NB4 (cell line): ENCODE measurements around the gene TBC1D22A.

Source experiments
- DNase-seq: peaks from one replicate; pipeline ENCODE4 v3.0.0; 2010; ENCODE audit warnings: low read depth
- H3K4me3 ChIP-seq: one replicate; pipeline ENCODE4 v1.5.1; 2011; ENCODE audit warnings: mild to moderate bottlenecking, low read depth, low read length, moderate library complexity
- MYC ChIP-seq: IDR thresholded peaks from 2 replicates; pipeline ENCODE4 v1.6.1; 2011; ENCODE audit warnings: low read depth, low read length
- POLR2A ChIP-seq: IDR thresholded peaks from 2 replicates; pipeline ENCODE4 v1.6.1; 2011; ENCODE audit warnings: mild to moderate bottlenecking; ENCODE audit not compliant: insufficient read length; ENCODE audit errors: extremely low read depth
- TF ChIP-seq, protein P1 (sequence below): IDR thresholded peaks from 2 replicates; pipeline ENCODE4 v1.6.1; 2011; ENCODE audit warnings: low read depth, low read length
- TF ChIP-seq, protein P2 (sequence below): IDR thresholded peaks from one replicate; pipeline ENCODE4 v1.5.1; 2012; ENCODE audit warnings: low read depth, low read length

TBC1D22A gene

DNA sequence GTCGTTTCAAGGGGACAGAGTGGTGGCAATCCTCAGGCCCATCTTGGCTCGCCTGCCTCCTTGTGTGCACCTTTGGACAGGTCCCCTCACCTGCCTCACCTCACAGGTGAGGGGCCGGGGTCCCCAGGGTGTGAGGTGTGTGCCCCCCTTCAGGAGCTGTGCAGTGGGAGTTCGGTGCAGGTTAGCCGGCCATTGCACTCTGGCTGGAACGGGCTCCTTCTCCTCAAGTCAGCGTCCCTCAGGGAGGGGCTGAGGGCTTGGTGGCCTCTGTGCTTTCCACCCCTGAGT is 269.1 kb downstream of the TBC1D22A start:
- TF ChIP-seq, protein P1, sequence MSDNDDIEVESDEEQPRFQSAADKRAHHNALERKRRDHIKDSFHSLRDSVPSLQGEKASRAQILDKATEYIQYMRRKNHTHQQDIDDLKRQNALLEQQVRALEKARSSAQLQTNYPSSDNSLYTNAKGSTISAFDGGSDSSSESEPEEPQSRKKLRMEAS: no peak
- TF ChIP-seq POLR2A: no peak
- no peak for DNase-seq
- H3K4me3 ChIP-seq: no peak overlapping the region

DNA sequence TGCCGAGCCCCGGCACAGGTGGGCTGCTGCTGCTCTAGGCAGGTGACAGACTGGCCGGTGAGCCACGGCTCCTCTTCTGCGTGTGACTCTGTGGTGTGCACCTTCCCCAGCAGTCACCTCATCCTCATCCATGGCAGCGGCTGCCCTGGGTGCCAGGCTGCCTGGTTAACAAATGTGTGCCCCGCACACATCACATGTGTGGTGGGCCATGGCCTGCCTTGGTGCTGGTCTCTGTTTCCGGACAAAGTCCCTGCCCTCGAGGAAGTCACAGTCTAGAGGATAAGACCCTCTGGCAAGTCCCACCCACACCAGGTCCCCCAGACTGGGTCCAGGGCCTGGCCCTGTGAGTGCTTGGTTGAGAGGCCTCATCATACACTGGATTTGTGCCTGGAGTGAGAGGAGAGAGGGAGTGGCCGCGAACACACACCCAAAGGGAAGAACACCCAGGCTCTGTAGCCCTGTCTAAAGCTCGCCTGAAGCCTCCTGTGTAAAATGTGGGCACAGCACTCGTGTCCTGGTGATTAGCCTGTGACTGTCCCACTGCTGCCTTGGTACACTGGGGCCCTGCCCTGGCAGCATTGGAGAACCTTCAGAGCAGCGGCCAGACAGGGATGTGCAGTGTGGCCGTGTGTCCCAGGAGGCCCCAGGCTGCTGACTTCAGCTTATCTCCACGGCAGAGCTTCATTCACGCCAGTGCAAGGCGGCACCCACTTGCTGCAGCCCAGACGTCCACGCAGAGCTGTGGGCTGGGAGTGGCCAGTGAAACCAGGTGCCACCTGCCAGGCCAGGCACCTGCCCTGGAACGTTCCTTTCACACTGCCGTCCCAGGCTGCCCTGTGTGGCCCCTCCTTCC is 269.9 kb downstream of the TBC1D22A start:
- TF ChIP-seq, protein P2, sequence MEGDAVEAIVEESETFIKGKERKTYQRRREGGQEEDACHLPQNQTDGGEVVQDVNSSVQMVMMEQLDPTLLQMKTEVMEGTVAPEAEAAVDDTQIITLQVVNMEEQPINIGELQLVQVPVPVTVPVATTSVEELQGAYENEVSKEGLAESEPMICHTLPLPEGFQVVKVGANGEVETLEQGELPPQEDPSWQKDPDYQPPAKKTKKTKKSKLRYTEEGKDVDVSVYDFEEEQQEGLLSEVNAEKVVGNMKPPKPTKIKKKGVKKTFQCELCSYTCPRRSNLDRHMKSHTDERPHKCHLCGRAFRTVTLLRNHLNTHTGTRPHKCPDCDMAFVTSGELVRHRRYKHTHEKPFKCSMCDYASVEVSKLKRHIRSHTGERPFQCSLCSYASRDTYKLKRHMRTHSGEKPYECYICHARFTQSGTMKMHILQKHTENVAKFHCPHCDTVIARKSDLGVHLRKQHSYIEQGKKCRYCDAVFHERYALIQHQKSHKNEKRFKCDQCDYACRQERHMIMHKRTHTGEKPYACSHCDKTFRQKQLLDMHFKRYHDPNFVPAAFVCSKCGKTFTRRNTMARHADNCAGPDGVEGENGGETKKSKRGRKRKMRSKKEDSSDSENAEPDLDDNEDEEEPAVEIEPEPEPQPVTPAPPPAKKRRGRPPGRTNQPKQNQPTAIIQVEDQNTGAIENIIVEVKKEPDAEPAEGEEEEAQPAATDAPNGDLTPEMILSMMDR: no peak
- TF ChIP-seq MYC (no peak), POLR2A (no peak)
- TF ChIP-seq, protein P1: no peak
- no peak overlapping the region for H3K4me3 ChIP-seq
- no peak for DNase-seq

DNA sequence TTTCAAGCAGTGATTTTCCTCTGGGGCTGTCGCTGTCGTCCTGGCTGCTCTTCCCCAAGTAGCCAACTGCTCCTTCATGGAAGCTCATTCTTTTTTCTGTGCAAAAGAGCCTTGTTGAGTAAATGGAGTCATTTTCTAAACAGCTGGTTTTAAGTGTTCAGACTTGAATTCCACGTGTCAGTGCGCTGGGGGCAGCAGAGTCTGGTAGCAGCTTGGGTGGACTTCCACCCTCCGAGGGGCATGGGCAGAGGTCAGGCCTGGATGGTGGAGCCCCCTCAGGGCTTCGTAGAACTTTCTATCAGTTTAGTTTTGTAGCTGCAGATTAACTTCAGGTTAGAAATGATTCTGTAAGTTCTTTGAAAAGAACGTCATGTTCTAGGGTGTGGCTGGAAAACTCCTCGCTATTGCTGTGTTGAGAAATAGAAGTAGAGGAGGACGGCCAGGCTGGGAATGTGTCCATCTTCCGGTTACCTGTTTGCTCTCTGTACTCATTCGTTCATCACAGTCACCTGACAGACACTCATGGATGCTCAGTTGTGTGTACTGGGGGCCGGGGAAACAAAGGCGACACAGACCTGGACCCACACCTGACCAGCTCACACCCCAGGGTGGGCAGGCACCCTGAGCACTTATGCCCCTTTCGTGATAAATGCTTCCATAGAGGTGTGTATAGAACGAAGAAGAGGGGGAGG is 270.7 kb downstream of the TBC1D22A start:
- TF ChIP-seq, protein P1: no peak
- DNase-seq: no peak
- no peak overlapping the region for H3K4me3 ChIP-seq

DNA sequence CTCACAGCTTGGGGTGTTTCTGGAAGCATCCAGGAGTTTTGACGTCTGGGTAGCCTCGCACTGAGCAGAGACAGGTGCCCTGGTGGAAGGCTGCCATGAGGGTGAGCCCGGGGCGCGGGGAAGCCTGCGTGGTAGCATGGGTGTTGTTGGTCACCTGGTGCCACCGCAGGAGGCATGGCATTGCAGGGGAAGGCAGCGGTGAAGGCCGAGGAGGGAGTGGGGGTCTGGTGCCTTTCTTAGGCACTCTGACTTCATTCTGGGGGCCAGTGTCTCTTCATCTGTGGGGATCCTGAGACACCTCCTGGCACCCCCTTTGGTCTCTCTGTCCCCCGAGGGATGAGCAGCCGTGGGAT is 271.2 kb downstream of the TBC1D22A start:
- no peak for TF ChIP-seq POLR2A
- TF ChIP-seq, protein P1: no peak
- no peak for DNase-seq
- H3K4me3 ChIP-seq: no peak overlapping the region

DNA sequence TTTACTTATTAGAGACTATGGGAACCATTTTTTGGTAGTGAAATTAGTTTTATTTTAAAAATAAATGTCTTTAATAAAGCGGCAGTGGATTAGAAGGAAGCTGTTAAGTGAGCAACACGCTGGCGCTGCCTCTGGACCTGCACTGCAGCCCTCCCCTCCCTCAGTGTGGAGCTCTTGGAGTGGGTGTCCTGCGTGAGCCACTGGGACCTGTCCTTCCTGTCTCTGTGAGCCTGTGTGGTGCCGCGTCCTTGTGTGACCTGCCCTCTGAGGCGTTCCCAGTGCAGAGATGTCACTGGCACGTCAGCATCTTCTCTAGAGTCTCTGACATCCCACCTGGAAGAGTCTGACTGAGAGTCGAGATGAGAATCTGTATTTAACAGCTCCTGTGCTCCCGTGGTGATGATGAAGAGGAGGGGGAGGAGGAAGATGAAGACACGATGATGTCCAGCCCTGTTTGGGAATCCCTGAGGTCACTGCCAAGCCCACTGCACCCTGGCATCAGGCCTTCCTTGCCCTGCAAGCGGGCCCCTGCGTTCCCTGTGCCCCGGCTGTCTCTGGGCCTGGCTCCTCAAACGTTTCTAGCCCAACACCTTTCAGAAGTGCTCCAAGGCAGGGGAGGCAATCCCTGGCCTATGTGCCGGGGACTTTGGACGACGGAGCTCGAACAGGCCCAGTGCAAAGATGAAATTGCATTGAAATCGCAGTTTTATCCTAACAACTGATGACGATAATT is 271.8 kb downstream of the TBC1D22A start:
- TF ChIP-seq, protein P1: no peak
- TF ChIP-seq, protein P2: no peak
- DNase-seq: no peak

DNA sequence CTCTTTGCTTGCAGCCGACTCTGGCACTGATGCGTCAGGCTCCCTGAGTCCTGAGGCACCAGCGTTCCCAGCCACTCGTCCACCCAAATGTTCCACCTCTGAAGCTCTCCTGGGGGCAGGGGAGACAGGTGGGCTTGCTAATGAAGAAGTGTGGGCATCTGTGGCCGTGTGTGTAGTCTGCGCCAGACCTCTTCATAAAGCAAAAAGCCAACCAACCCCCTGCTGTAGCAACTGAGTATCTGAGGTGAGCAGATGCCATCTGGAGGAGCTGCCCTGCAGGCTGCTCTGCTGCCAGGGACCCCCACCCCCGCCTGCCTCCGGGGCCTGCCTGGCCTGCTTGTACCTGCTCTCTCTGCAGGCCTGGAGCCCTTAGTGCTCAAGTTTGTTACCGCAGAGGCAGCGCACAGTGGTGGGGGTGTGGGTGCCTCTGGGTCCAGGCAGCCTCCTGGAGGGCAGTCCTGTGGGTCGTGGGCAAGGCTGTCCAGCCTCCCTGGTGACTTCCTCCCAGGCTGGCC is 272.5 kb downstream of the TBC1D22A start:
- TF ChIP-seq, protein P2: no peak
- TF ChIP-seq POLR2A (no peak), MYC (no peak)
- TF ChIP-seq, protein P1: no peak
- DNase-seq: no peak
- H3K4me3 ChIP-seq: no peak overlapping the region

More for the DNA sequence above, 271.8 kb downstream of the TBC1D22A start:
- H3K4me3 ChIP-seq: no peak overlapping the region
